Mucosa of stomach (tissue), 1 donor: ENCODE results near the gene ZNF157.
"Not testable (repeated sequence)": the region's sequence is repeated elsewhere in the genome, so short reads cannot be mapped to it uniquely, and the experiment has no call there.

Experiments used
- H3K27me3 ChIP-seq: one replicate; pipeline ENCODE4 v1.7.0; 2013; ENCODE audit warnings: mild to moderate bottlenecking, low read length; ENCODE audit not compliant: control insufficient read depth, insufficient read depth
- H3K36me3 ChIP-seq: one replicate; pipeline ENCODE4 v1.7.0; 2013; ENCODE audit warnings: low read length; ENCODE audit not compliant: control insufficient read depth, insufficient read depth
- H3K4me1 ChIP-seq: one replicate; pipeline ENCODE4 v1.7.0; 2013; ENCODE audit warnings: mild to moderate bottlenecking, low read length; ENCODE audit not compliant: control insufficient read depth, insufficient read depth
- H3K4me3 ChIP-seq: one replicate; pipeline ENCODE4 v1.7.0; 2013; ENCODE audit warnings: low read length
- H3K9ac ChIP-seq: one replicate; pipeline ENCODE4 v1.7.0; 2013; ENCODE audit warnings: mild to moderate bottlenecking, low read length, moderate library complexity
- H3K9me3 ChIP-seq: one replicate; pipeline ENCODE4 v1.7.0; 2013; ENCODE audit warnings: mild to moderate bottlenecking, low read length, moderate library complexity; ENCODE audit not compliant: control insufficient read depth
- donor health status: Pancreatic carcinoma.

Gene ZNF157

DNA sequence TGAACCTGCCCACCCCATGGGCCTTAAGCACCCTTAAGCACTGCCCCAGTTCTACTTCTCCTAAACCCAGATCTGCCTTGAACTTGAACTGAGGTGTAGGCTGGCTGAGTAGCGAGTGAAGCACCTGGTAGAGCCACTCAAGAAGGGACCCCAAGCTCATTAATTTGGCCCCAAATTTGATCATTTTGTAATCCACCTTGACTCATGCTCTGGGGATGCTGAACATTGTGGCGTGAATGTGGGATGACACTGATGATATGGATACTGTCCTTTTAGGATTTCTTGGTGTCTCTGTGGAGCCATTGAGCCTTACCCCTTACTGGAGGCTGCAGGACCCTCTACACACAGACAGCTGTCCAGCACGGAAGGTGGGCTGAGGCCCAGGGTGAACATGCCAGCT is at the start of gene ZNF157:
Gene ZNF157, plus strand, starts transcription at position 301 of the 400 bp plus-strand sequence. Its CDS starts 91 bp downstream, at position 392.
- H3K4me3 ChIP-seq = no peak within 1 kb of the TSS
- no peaks in the 10 kb centered on the region for H3K9me3 ChIP-seq
- H3K27me3 ChIP-seq = no peaks in the 10 kb centered on the region
- no peak within 1 kb of the TSS for H3K9ac ChIP-seq
- no peaks in the 10 kb centered on the region for H3K36me3 ChIP-seq
- peaks cover 4% of the 10 kb centered on the region for H3K4me1 ChIP-seq

DNA sequence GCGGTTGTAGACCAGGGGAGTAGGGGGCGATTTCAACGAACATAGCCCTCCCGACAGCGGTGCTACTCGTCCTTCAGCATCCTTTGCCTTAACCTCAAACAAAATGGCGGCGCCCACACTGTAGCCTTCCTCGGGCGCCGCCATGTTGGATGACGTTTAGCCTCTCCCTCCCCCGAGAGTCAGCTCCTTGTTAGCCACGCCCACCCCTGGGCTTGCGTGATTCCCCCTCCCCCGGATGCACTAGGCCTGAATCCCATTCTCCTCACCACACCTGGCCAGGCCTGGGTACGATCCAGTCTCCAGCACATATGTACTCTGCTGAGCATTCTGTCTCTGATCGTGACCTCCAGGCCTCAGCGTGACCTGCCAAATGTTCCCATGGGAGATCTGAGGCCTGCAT is 49.0 kb upstream of the ZNF157 start:
- no peaks in the 10 kb centered on the region for H3K4me1 ChIP-seq
- no peak overlapping the region for H3K9ac ChIP-seq
- H3K27me3 ChIP-seq = no peaks in the 10 kb centered on the region
- H3K36me3 ChIP-seq = no peaks in the 10 kb centered on the region
- no peaks in the 10 kb centered on the region for H3K9me3 ChIP-seq
- no peak overlapping the region for H3K4me3 ChIP-seq

DNA sequence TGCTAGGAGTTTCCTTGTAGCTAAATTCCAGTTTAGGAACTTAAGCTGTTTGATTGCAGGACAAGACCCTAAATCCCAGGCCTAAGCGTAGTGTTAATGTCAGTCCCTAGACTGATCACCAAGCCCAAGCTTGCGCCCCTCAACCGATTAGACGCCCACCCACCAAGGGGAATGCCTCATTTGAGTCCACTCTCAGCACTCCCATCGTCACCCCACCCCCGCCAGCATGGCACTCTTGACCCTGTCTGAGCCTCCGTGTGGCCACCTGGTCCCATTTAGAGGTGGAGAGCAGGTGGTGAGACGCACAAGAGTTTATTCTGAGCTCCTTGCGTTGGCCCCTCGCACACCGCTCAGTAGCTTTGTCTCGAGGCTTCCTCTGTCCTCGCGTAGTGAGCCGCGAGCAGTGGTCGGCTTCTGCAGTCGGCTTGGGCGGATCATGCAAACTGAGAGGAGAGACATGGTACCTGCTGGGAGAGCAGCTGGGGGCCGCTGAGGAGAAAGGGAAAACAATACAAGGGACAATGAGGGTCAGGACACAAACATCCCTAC is 48.5 kb upstream of the ZNF157 start:
- no peak overlapping the region for H3K9ac ChIP-seq
- no peaks in the 10 kb centered on the region for H3K4me1 ChIP-seq
- H3K27me3 ChIP-seq = no peaks in the 10 kb centered on the region
- no peak overlapping the region for H3K4me3 ChIP-seq
- no peaks in the 10 kb centered on the region for H3K9me3 ChIP-seq
- H3K36me3 ChIP-seq = no peaks in the 10 kb centered on the region

DNA sequence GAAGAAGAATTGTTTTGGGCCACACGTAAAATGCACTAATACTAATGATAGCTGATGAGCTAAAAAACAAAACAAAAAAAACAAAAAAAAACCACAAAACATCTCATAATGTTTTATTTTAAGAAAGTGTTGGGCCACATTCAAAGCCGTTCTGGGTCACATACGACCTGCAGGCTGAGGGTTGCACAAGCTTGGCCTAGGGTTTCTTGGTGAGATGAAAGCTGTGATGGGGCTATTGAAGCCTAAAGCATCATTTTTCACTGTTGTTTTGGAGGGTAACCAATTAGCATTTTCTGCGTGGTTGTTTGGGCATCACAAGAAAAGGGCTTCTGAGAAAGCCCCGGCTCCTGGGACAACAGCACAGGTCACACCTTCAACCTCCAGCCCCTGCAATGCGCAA is 42.5 kb upstream of the ZNF157 start:
- Histone ChIP-seq H3K36me3 (no peaks in the 10 kb centered on the region), H3K4me3 (no peak overlapping the region)

DNA sequence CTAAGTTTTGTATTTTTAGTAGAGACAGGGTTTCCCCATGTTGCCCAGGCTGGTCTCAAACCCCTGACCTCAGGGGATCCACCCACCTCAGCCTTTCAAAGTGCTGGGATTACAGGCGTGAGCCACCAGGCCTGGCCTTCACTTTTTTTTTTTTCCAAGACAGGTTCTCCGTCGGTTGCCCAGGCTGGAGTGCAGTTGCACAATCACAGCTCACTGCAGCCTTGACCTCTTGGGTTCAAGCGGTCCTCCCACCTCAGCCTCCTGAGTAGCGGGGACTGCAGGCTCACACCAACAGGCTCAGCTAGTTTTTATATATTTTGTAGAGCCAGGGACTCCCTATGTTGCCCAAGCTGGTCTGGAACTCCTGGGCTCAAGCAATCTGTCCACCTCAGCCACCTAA is 37.6 kb upstream of the ZNF157 start:
- not testable (repeated sequence) for H3K4me1 ChIP-seq, H3K4me3 ChIP-seq, H3K9ac ChIP-seq, H3K36me3 ChIP-seq, H3K27me3 ChIP-seq, H3K9me3 ChIP-seq

More for the DNA sequence above, 42.5 kb upstream of the ZNF157 start:
- Histone ChIP-seq H3K9me3 (no peaks in the 10 kb centered on the region), H3K4me1 (no peaks in the 10 kb centered on the region), H3K9ac (no peak overlapping the region), H3K27me3 (no peaks in the 10 kb centered on the region)

GRCh38 chrX:47351706-47352105 is 18.7 kb upstream of the ZNF157 start:
- Histone ChIP-seq H3K4me3 (no peak overlapping the region), H3K27me3 (no peaks in the 10 kb centered on the region), H3K4me1 (no peaks in the 10 kb centered on the region), H3K9me3 (no peaks in the 10 kb centered on the region), H3K9ac (no peak overlapping the region), H3K36me3 (no peaks in the 10 kb centered on the region)

DNA sequence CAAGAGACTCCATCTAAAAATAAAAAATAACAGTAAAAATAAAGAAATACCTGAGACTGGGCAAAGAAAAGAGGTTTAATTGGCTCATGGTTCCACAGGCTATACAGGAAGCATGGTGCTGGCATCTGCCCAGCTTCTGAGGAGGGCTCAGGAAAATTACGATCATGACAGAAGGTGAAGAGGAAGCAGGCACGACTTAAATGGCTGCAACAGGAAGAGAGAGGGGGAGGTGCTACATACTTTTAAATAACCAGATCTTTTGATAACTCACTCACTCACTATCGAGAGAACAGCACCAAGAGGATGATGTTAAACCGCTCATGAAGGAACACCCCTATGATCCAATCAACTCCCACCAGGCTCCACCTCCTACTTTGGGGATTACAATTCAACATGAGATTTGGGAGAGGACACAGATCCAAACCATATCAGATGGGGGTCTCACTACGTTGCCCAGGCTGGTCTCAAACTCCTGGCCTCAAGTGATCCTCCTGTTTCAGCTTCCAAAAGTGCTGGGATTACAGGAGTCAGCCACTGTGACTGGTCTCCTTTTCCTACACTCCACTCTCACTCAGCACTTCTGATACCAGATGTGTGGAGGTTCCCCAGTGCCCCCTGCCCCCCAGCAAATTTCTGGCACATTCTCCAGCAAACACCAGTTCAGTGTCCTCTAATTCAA is 11.9 kb upstream of the ZNF157 start:
- Histone ChIP-seq H3K36me3 (no peaks in the 10 kb centered on the region), H3K9me3 (no peaks in the 10 kb centered on the region), H3K4me1 (no peaks in the 10 kb centered on the region), H3K9ac (no peak overlapping the region), H3K4me3 (no peak overlapping the region), H3K27me3 (no peaks in the 10 kb centered on the region)

GRCh38 chrX:47360423-47361179 is 9.8 kb upstream of the ZNF157 start:
- Histone ChIP-seq H3K9me3 (no peaks in the 10 kb centered on the region), H3K36me3 (no peaks in the 10 kb centered on the region), H3K9ac (no peak overlapping the region), H3K4me3 (no peak overlapping the region), H3K27me3 (no peaks in the 10 kb centered on the region), H3K4me1 (no peaks in the 10 kb centered on the region)

- Histone ChIP-seq H3K4me1 (peaks cover 4% of the 10 kb centered on the region), H3K27me3 (no peaks in the 10 kb centered on the region), H3K36me3 (no peaks in the 10 kb centered on the region), H3K9ac (peak overlapping the region; percentile 1), H3K9me3 (no peaks in the 10 kb centered on the region), H3K4me3 (no peak overlapping the region)
Measured at GRCh38 chrX:47361538-47362511, 8.6 kb upstream of the ZNF157 start.

DNA sequence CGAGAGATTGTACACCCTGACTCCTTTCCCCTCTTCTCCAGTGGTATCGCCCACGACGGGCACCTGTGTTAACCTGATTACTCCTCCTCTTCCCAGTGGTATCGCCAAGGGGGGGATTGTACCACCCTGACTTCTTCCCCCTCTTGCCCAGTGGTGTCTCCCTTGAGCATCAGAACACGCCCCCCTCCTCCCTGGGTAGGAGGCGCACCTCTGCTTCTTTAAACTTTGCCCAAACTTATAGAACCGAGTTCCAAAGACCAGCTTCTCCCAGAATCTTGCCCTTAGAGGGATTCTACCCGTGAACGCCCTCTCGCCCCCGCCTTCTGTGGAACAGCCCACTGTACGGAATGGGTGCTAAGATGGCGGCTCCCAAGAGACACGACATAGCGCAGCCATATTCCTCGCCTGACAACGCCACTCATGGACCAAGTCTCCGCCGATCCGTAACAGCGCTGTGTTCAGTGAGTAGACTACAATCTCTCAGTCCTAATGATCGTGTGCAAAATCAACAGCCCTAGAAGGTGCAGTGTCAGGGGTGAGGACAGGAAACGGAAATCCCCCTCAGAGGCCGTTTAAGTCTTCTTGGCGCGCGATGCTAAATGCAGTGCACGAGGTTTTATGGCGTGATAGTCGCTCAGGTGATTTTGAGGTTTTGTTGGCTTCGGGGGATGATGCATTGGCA is 4.2 kb upstream of the ZNF157 start:
- Histone ChIP-seq H3K4me3 (peak overlapping the region; percentile 12), H3K36me3 (no peaks in the 10 kb centered on the region), H3K27me3 (no peaks in the 10 kb centered on the region), H3K4me1 (peaks cover 4% of the 10 kb centered on the region), H3K9ac (no peak overlapping the region), H3K9me3 (no peaks in the 10 kb centered on the region)

DNA sequence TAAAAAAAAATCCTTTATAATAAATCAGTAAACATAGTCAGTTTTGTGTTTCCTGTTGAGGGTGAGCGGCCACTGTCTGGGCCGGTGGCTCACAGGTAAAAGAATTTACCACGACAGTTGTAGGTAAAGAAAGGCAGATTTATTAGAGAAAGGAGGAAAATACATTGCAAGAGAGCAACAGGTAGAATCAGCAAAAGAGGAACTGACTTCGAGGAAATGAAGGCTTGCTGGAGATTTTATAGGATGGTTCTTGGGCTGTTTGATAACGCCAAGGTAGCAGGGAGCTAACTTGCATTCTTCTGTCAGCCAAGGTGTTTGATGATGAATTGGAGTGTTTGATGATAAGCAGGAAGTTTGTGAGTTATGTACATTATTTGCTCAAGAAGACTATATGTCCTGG is 2.8 kb downstream of the ZNF157 start:
- Histone ChIP-seq H3K27me3 (no peaks in the 10 kb centered on the region), H3K4me1 (no peaks in the 10 kb centered on the region), H3K9me3 (no peaks in the 10 kb centered on the region), H3K4me3 (no peak overlapping the region), H3K9ac (no peak overlapping the region), H3K36me3 (no peaks in the 10 kb centered on the region)
